Fibroblast of pulmonary artery (primary cell): Measurements from ENCODE around the gene AIFM2.

ENCODE experiments used
- DNase-seq: peaks from one replicate; pipeline ENCODE4 v3.0.0-alpha.2; 2010; ENCODE audit warnings: low read depth
- H3K4me3 ChIP-seq: replicated peaks from 2 replicates; pipeline ENCODE4 v1.5.1; 2011; ENCODE audit warnings: low read depth, mild to moderate bottlenecking, control low read depth, low read length, moderate library complexity
- CTCF ChIP-seq: IDR thresholded peaks from 2 replicates; pipeline ENCODE4 v1.5.1; 2011; ENCODE audit warnings: mild to moderate bottlenecking, control low read depth, low read length, inconsistent platforms; ENCODE audit errors: missing control alignments

Gene AIFM2

GRCh38 chr10:70094250-70094649 lies 38.4 kb downstream of the AIFM2 start:
- TF ChIP-seq CTCF: no peak
- no peak overlapping the region for H3K4me3 ChIP-seq
- DNase-seq: no peak

- no peak for DNase-seq
Observed at GRCh38 chr10:70093335-70093944, 39.2 kb downstream of the AIFM2 start.

GRCh38 chr10:70092389-70092718 lies 40.3 kb downstream of the AIFM2 start:
- TF ChIP-seq CTCF: no peak
- DNase-seq: no peak
- H3K4me3 ChIP-seq: no peak overlapping the region

More at GRCh38 chr10:70093335-70093944, 39.2 kb downstream of the AIFM2 start:
- H3K4me3 ChIP-seq: no peak overlapping the region
- no peak for TF ChIP-seq CTCF

GRCh38 chr10:70090951-70091350 lies 41.7 kb downstream of the AIFM2 start:
- no peak overlapping the region for H3K4me3 ChIP-seq
- no peak for TF ChIP-seq CTCF
- no peak for DNase-seq

- no peak for TF ChIP-seq CTCF
- no peak overlapping the region for H3K4me3 ChIP-seq
- DNase-seq: no peak
Observed at GRCh38 chr10:70090013-70090412, 42.6 kb downstream of the AIFM2 start.

GRCh38 chr10:70088308-70088698 lies 44.3 kb downstream of the AIFM2 start:
- no peak for DNase-seq

More at GRCh38 chr10:70088308-70088698, 44.3 kb downstream of the AIFM2 start:
- no peak for TF ChIP-seq CTCF
- H3K4me3 ChIP-seq: no peak overlapping the region
